GM12891 (cell line): ENCODE data around the gene POU2F1.

Source experiments
- POLR2A ChIP-seq: IDR thresholded peaks from 2 replicates; pipeline ENCODE4 v1.6.1; 2011; ENCODE audit warnings: low read depth, low read length, control low read depth
- POLR2AphosphoS5 ChIP-seq: IDR thresholded peaks from 2 replicates; pipeline ENCODE4 v1.6.1; 2011; ENCODE audit warnings: low read depth, low read length, control low read depth

GRCh38 chr1:167345386-167345733 lies 124.7 kb downstream of the POU2F1 start:
- TF ChIP-seq POLR2AphosphoS5 (no peak), POLR2A (no peak)
